ENCODE measurements around the gene SERINC2. TPM values are rescaled to one million over a fixed set of nuclear protein-coding genes. Genes with fewer than 3 reads are reported as not detected.

Gene SERINC2
- total and polyA plus RNA-seq, 9 donors = 0.25 to 15.2 (median 1.5) TPM; not detected in 1

DNA sequence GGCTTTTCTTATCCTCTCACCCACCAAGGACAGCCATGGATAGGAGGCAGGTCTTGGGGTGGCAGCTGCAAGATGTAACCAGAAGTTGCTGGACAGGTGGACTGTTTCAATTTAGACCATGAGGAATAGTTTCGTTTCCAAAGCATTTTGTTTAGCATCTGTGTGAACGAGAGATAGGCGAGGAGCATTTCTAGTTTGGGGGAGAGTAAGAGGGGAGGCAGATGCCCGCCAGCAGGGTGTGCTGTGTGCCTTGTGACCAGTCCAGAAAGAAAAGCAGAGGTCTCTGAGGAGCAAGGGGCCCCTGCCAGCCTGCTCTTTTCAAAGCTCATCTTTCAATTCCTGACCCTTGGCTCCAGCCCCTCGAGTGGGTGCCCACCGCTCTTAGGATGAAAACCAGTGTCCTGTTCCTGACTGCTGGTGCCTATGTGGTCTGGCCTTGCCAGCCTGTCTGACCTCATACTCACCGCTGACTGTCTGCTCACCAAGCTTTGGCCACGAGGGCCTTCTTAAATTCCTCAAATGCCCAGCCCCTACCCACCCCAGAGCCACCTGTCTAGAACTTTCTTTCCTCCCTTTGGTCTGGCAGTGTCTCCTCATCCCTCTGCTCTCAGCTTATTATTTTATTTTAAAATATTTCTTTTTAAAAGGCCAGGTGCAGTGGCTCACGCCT, 8.5 kb downstream of the SERINC2 start:
- Histone ChIP-seq H3K4me1 (ENCODE audit: insufficient read depth) (no peaks in the 10 kb centered on the region), H3K4me3 (no peak overlapping the region), H3K36me3 (no peaks in the 10 kb centered on the region), H3K9me3 (no peaks in the 10 kb centered on the region), H3K27ac (no peak overlapping the region), H3K27me3 (no peaks in the 10 kb centered on the region)
- WGBS, 3 donors = 37 to 43% (median 38%) methylated on average over 9 of the region's 9 CpGs
- TF ChIP-seq, protein P1, sequence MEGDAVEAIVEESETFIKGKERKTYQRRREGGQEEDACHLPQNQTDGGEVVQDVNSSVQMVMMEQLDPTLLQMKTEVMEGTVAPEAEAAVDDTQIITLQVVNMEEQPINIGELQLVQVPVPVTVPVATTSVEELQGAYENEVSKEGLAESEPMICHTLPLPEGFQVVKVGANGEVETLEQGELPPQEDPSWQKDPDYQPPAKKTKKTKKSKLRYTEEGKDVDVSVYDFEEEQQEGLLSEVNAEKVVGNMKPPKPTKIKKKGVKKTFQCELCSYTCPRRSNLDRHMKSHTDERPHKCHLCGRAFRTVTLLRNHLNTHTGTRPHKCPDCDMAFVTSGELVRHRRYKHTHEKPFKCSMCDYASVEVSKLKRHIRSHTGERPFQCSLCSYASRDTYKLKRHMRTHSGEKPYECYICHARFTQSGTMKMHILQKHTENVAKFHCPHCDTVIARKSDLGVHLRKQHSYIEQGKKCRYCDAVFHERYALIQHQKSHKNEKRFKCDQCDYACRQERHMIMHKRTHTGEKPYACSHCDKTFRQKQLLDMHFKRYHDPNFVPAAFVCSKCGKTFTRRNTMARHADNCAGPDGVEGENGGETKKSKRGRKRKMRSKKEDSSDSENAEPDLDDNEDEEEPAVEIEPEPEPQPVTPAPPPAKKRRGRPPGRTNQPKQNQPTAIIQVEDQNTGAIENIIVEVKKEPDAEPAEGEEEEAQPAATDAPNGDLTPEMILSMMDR (IDR thresholded peaks at IDR 0.05) = no peak
- TF ChIP-seq POLR2A (IDR thresholded peaks at IDR 0.05) (no peak), EP300 (IDR thresholded peaks at IDR 0.05) (no peak)
- no peak for DNase-seq
- intact Hi-C loops (cut with DNase I) = loop anchor here (2.0 to 10.0 kb wide), 6 partner anchors 126 to 617 kb away; no protein-coding TSS in a partner anchor

DNA sequence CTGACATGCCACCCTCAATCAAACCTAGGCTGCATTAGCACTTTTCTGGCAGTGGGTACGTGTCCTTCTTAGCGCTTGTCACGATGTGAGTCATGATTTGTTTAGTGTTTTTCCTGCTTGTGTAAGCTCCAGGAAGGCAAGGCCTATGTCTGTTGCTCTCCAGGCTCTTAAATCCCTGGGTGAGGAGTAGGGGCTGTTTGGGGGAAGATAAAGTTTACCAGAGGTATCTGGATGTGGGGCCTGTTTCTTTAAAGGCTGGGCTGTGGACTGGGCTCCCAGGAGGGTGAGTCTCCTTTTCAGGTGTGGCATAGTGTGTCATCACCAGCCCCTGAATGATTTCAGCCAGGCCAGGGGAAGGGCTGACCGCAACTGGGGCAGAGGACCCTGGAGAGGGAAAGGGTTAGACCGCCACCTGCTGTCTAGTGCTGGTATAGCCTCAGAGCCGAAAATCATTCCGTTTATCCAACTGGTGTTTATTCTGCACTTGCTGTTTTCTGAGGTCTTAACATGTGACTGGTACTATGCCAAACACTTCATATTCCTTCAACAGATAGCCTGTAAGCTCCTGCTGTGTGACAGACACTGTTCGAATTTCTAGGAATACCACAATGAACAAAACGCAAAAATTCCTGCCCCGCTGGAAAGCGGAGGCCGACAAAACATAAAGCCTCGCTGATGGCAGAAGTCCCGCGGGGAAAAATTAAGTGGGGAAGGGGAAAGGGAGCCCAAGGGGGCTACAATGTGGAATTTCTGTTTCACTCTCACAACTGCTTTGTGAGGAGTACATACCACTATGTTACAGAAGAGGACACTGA, 9.7 kb downstream of the SERINC2 start:
- no peaks in the 10 kb centered on the region for H3K9me3 ChIP-seq
- H3K4me3 ChIP-seq = no peak overlapping the region
- H3K4me1 ChIP-seq (ENCODE audit: insufficient read depth) = no peaks in the 10 kb centered on the region
- no peak for TF ChIP-seq POLR2A (IDR thresholded peaks at IDR 0.05)
- TF ChIP-seq, protein P1 (IDR thresholded peaks at IDR 0.05) = peak; percentile 80 to 89 (median 82)
- no peaks in the 10 kb centered on the region for H3K27me3 ChIP-seq
- WGBS, 3 donors = 38 to 44% (median 39%) methylated on average over 15 of the region's 15 CpGs
- DNase-seq = peak; percentile 59 to 80 (median 72)
- H3K27ac ChIP-seq = no peak overlapping the region
- no peaks in the 10 kb centered on the region for H3K36me3 ChIP-seq
- intact Hi-C loops (cut with DNase I) = loop anchor here in 3 of 4 donors (5.0 to 10.0 kb wide), 5 partner anchors 125 to 618 kb away; no protein-coding TSS in a partner anchor

- no peaks in the 10 kb centered on the region for H3K4me1 ChIP-seq (ENCODE audit: insufficient read depth)
- 77 to 86% (median 79%) methylated on average over 23 of the region's 23 CpGs for WGBS, 3 donors
- intact Hi-C loops (cut with DNase I) = loop anchor here in 3 of 4 donors (5.0 to 10.0 kb wide), 5 partner anchors 124 to 619 kb away; no protein-coding TSS in a partner anchor
Measured at GRCh38 chr1:31423418-31423947, 10.5 kb downstream of the SERINC2 start.

GRCh38 chr1:31424568-31424967, 11.6 kb downstream of the SERINC2 start:
- no peaks in the 10 kb centered on the region for H3K36me3 ChIP-seq
- intact Hi-C loops (cut with DNase I) = loop anchor here in 3 of 4 donors (5.0 to 10.0 kb wide), 5 partner anchors 123 to 620 kb away; no protein-coding TSS in a partner anchor
- H3K4me1 ChIP-seq (ENCODE audit: insufficient read depth) = no peaks in the 10 kb centered on the region
- H3K4me3 ChIP-seq = no peak overlapping the region
- DNase-seq = no peak
- no peak for TF ChIP-seq POLR2A (IDR thresholded peaks at IDR 0.05)
- TF ChIP-seq, protein P1 (IDR thresholded peaks at IDR 0.05) = no peak
- TF ChIP-seq EP300 (IDR thresholded peaks at IDR 0.05) = no peak
- WGBS, 3 donors = 57 to 68% (median 58%) methylated on average over 15 of the region's 15 CpGs
- H3K27ac ChIP-seq = no peak overlapping the region
- no peaks in the 10 kb centered on the region for H3K27me3 ChIP-seq
- no peaks in the 10 kb centered on the region for H3K9me3 ChIP-seq

More at GRCh38 chr1:31423418-31423947, 10.5 kb downstream of the SERINC2 start:
- Histone ChIP-seq H3K4me3 (no peak overlapping the region), H3K9me3 (no peaks in the 10 kb centered on the region), H3K27me3 (no peaks in the 10 kb centered on the region), H3K27ac (no peak overlapping the region), H3K36me3 (no peaks in the 10 kb centered on the region)
- TF ChIP-seq, protein P1 (IDR thresholded peaks at IDR 0.05) = no peak
- TF ChIP-seq EP300 (IDR thresholded peaks at IDR 0.05) (no peak), POLR2A (IDR thresholded peaks at IDR 0.05) (no peak)
- no peak for DNase-seq
